Measurements from ENCODE around the gene PKHD1. TPM values are rescaled to one million over a fixed set of nuclear protein-coding genes. Genes with fewer than 3 reads are reported as not detected.

PKHD1 gene
- total RNA-seq, 1 donor from 2014 or later: not detected

DNA sequence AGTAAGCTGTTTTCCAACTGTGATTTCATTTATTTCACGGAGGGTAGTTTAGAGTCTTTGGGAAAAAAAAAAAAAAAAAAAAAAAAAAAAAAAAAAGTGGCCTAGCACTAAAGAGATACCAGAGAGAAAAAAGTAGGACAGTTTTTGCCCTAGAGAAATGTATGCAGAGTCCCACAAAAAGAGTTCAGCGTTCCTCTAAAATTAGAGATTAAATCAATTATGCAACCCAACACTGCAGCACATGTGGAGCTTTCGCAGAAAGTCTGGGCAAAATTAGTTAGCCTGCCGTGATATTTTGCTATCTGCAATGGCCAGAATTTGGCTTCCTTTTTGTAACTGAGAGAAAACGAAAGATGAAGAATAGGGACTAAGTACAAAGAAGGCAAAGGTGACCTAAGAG lies 309.8 kb downstream of the PKHD1 start:
- Histone ChIP-seq H3K27me3 (no peaks in the 10 kb centered on the region), H3K9me3 (no peaks in the 10 kb centered on the region), H3K4me1 (no peaks in the 10 kb centered on the region), H3K4me3 (no peak overlapping the region), H3K36me3 (no peaks in the 10 kb centered on the region), H3K27ac (no peak overlapping the region)
- TF ChIP-seq, protein P1, sequence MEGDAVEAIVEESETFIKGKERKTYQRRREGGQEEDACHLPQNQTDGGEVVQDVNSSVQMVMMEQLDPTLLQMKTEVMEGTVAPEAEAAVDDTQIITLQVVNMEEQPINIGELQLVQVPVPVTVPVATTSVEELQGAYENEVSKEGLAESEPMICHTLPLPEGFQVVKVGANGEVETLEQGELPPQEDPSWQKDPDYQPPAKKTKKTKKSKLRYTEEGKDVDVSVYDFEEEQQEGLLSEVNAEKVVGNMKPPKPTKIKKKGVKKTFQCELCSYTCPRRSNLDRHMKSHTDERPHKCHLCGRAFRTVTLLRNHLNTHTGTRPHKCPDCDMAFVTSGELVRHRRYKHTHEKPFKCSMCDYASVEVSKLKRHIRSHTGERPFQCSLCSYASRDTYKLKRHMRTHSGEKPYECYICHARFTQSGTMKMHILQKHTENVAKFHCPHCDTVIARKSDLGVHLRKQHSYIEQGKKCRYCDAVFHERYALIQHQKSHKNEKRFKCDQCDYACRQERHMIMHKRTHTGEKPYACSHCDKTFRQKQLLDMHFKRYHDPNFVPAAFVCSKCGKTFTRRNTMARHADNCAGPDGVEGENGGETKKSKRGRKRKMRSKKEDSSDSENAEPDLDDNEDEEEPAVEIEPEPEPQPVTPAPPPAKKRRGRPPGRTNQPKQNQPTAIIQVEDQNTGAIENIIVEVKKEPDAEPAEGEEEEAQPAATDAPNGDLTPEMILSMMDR (IDR thresholded peaks at IDR 0.05): no peak
- intact Hi-C loops (cut with DNase I): no loop called here
- no peak for DNase-seq (ENCODE audit: low spot score in 2 of 2)

DNA sequence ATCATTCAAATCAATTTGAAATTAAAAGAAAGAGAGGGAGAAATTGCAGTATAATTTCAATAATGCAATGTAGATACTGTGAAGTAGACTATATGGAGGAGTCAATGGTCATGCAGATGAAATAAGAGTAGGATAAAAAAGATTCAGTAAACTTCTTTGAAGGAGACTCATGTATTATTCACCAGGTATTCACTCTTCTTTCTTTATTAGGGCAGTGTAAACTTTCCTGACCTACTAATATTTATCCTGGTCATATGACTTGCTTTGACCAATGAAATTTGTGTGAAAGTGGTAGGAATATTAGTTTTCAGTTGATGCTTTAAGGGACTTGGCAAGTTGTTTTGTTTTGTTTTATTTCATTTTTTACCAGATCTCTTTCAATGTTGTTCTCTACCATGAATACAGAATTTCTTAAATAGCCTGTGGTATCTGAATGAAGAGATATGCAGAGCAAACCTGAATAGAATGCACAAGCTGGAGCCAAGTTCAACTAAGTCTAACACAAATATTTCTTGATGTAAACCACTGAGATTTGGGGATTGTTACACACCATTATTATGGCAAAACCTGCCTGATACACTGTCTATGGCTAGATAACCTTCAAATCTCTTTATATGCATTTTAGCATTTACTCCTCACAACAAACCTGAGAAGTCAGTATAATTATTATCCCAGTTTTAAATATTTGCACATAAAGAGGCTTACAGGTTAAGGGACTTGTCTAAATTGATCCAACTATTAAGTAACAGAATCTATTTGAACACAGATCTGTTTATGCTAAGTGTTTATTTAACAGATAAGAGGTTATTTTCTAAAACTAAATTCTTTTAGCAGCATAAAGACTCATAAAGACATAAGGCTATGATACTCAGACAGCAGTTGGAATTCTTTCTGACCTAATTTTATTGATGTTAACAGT lies 311.2 kb downstream of the PKHD1 start:
- H3K27ac ChIP-seq: no peak overlapping the region
- H3K4me1 ChIP-seq: no peaks in the 10 kb centered on the region
- no peaks in the 10 kb centered on the region for H3K27me3 ChIP-seq
- no peaks in the 10 kb centered on the region for H3K9me3 ChIP-seq
- intact Hi-C loops (cut with DNase I): no loop called here
- H3K4me3 ChIP-seq: no peak overlapping the region
- no peak for DNase-seq (ENCODE audit: low spot score in 2 of 2)
- TF ChIP-seq, protein P1 (IDR thresholded peaks at IDR 0.05): no peak
- H3K36me3 ChIP-seq: no peaks in the 10 kb centered on the region

DNA sequence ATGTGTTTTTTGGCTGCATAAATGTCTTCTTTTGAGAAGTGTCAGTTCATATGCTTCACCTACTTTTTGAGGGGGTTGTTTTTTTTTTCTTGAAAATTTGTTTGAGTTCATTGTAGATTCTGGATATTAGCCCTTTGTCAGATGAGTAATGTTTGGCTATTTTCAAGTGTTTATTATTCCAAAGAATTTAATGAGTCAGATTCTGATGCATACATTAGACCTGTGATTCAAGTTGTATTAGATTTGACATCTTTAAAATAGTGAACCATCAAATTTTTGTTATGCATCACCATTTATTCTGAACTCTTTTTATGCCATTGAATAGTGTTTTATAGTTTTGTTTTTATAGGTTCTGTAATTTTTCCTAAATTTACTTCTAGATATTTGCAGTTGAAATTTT lies 319.3 kb downstream of the PKHD1 start:
- no peak overlapping the region for H3K27ac ChIP-seq
- H3K36me3 ChIP-seq: no peaks in the 10 kb centered on the region
- H3K9me3 ChIP-seq: no peaks in the 10 kb centered on the region
- H3K4me3 ChIP-seq: no peak overlapping the region
- TF ChIP-seq, protein P1 (IDR thresholded peaks at IDR 0.05): no peak
- no peaks in the 10 kb centered on the region for H3K27me3 ChIP-seq
- H3K4me1 ChIP-seq: no peaks in the 10 kb centered on the region
- intact Hi-C loops (cut with DNase I): no loop called here
- DNase-seq (ENCODE audit: low spot score in 2 of 2): no peak

DNA sequence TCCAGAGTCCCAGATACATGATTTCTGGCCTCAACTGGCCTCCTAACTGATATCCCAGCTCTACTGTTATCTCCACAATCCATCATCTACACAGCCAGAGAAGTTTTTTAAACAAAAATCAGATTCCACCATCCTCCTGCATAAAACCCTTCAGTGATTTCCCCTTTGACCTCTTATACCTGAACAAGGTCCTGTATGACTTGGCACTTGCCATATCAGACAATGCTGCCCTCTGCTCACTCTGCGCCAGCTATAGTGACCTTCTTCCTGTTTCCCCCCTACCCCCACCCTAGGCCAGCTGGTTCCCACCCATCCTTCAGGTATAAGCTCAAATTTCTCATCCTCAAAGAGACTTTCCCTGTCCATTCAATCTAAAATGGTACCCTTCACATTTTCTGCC lies 322.2 kb downstream of the PKHD1 start:
- Histone ChIP-seq H3K36me3 (no peaks in the 10 kb centered on the region), H3K4me3 (no peak overlapping the region), H3K27me3 (no peaks in the 10 kb centered on the region), H3K9me3 (no peaks in the 10 kb centered on the region), H3K4me1 (no peaks in the 10 kb centered on the region), H3K27ac (no peak overlapping the region)
- TF ChIP-seq, protein P1 (IDR thresholded peaks at IDR 0.05): no peak
- no peak for DNase-seq (ENCODE audit: low spot score in 2 of 2)
- intact Hi-C loops (cut with DNase I): no loop called here

DNA sequence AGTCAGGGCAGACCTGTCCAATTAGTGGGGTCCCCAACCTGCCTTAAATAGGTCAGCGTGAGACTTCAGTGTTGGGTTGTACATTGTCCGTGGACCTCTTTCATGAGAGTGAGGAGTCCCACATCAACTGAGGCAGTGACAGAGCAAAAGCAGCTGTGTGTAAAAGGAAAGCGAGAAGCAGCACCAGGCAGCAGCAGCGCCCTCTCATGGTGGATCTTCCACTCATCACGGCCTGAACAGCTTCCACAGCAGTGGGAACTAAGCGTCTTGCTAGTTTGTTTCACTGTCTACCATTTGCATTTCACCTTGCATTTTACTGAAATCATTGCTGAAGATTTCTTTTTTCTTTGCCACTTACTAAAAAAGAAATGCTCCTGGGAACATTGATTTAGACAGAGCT lies 333.8 kb downstream of the PKHD1 start:
- intact Hi-C loops (cut with DNase I): no loop called here
- TF ChIP-seq, protein P1 (IDR thresholded peaks at IDR 0.05): no peak
- no peaks in the 10 kb centered on the region for H3K4me1 ChIP-seq

More for the DNA sequence above, 333.8 kb downstream of the PKHD1 start:
- no peak overlapping the region for H3K27ac ChIP-seq
- no peak overlapping the region for H3K4me3 ChIP-seq
- H3K9me3 ChIP-seq: no peaks in the 10 kb centered on the region
- no peaks in the 10 kb centered on the region for H3K36me3 ChIP-seq
- no peak for DNase-seq (ENCODE audit: low spot score in 2 of 2)
- H3K27me3 ChIP-seq: no peaks in the 10 kb centered on the region
